Stimulated activated CD8-positive, alpha-beta memory T cell treated with anti-CD3 and anti-CD28 coated beads, Interleukin-7, amount 100 ng/mL, for 1 hour (primary cell): Measurements from ENCODE around the gene NRG4.
"Not testable (repeated sequence)": the region's sequence is repeated elsewhere in the genome, so short reads cannot be mapped to it uniquely, and the experiment has no call there.

Source experiments
- DNase-seq, 2 donors: peaks; one replicate each; pipeline ENCODE4 v3.0.0-alpha.2; 2020; ENCODE audit warnings: low read depth in 2 of 2

Gene NRG4

DNA sequence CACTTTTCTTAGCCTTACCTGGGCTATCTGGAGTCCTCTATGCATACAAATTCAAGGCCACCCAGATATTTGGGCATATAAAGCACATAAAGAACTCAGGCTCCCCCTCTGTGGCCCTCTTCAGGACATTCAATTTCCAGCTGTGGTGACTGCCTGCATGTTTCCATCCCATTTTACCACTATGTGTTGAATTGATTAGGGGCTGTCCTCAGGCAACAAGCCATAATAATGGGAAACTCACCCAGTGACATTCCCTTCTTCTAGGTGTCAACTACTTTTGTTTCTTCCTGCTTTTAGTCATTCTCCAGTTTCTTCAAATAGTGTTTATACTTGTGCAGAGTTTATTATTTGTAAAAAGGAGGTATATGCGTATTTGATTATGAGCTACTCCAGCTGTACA lies 18.0 kb downstream of the NRG4 start:
- DNase-seq, result no peak

DNA sequence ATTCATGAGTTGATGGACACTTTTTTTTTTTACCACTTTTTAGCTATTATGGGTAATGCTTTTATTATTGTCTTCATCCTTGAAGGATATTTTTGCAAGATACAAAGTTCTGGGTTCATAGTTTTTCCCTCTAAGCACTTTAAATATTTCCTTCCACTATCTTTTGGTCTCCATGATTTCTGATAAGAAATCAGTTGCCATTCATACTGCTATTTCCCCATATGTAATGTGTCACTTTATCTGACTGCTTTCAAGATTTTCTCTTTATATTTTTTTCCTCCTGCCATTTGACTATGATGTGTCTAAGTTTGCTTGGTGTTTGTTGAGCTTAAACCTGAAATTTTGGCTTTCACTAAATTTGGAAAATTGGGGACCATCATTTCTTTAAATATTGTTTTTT lies 19.3 kb downstream of the NRG4 start:
- DNase-seq, result no peak

DNA sequence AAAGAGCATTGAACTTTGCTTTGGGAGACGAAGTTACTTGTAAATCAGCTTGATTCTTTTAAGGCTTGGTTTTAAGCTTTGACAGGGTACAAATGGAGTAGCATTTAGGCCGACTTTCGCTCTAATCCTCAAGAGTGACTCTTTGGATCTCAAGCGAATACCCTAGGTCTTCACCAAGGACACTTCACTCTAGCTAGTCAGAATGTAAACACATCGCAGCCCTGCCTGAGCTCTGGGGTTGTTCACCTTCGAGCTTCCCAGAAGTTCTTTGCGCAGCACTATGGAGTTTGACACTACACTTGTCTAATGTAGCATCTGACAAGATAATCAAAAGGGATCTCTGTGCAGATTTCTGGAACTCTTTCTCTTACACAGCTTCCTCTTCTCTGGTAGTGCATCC lies 22.3 kb downstream of the NRG4 start:
- no peak for DNase-seq

DNA sequence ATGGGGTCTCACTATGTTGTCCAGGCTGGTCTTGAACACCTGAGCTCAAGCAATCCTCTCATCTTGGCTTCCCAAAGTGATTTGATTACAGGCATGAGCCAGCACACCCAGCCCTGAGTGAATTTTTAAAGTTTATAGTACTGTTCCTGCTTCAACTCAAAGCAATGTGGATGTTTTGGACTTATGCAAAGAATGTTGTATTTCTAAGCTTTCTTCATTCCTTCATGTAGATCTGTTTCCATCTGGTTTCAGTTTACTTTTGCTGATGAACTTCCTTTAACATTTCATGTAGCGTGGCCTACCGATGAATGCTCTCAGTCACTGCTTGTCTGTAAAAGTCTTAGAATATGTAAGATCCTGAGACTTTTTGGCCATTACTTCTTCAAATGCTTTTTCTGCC lies 23.2 kb downstream of the NRG4 start:
- no peak for DNase-seq

DNA sequence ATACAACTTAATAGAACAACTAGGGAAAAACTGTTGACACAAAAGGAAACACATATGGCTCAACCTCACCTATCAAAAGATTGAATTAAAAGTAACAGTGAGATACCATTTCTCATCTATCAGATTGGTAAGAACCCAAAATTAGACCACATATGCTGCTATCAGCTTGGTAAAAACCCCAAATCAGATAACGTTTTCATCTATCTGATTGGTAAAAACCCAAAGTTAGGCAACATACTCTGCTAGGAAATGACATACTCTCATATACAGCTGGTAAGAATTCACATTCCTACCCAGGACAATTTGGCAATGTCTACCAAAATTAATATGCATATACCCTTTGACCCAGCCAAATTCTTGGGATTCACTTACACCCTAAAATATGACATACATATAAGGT lies 26.3 kb downstream of the NRG4 start:
- no peak for DNase-seq

DNA sequence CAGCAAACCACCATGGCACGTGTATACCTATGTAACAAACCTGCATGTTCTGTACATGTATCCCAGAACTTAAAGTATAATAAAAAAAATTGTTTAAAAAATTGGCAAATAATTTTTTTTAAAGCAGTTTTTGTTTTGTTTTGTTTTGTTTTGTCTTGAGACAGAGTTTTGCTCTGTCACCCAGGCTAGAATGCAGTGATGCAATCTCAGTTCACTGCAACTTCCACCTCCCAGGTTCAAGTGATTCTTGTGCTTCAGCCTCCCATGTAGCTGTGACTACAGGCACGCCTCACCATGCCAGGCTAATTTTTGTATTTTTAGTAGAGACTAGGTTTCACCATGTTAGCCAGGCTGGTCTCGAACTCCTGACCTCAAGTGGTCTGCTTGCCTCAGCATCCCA lies 27.5 kb downstream of the NRG4 start:
- DNase-seq, result not testable (repeated sequence)

DNA sequence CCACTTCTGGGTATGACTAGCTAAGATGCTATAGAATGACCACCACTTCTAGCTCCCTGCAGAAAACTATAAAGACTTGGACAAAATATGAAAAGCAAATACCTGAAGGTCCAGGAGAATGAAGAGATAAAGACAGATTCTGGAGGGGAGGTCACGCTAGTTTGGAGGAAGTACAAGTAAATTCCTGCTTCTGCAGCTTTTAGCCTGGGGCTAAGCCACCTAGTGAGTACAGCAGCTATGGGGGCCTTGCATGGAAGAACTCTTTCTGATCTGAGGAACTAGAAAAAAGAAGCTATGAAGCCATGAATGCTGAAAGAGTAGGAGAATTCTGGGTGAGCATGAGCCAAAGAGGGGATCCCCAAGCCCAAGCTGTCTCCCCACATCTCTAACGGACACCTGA lies 29.8 kb downstream of the NRG4 start:
- DNase-seq, result no peak

DNA sequence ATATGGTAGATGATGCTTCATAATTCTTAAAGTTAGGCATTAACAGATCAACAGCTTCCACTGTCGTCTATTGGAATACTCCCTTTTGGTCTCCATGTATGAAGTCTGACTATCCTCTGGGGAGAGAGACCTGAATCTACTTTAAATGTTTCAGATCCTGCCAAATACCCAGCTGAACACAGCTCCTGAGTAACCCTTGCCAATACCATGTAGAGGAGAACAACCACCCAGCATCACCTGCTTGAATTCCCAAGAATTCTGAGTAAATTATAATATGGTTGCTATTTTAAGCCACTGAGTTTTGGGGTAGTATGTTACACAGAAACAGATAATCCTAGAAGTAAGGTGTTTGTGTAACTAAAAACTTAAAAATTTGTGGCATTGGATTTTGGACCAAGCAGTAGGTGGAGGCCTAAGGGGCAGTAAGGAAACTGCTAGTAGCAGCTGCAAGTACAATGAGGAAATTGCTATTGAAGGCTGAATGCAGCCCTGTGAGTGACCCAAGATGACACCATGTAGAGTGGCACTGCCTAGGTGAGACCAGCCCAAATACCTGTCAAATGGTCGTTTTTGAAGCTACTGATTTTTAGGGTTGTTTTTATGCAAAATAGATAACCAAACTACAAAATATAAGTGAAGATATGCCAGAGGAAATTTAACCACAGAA lies 30.9 kb downstream of the NRG4 start:
- no peak for DNase-seq

DNA sequence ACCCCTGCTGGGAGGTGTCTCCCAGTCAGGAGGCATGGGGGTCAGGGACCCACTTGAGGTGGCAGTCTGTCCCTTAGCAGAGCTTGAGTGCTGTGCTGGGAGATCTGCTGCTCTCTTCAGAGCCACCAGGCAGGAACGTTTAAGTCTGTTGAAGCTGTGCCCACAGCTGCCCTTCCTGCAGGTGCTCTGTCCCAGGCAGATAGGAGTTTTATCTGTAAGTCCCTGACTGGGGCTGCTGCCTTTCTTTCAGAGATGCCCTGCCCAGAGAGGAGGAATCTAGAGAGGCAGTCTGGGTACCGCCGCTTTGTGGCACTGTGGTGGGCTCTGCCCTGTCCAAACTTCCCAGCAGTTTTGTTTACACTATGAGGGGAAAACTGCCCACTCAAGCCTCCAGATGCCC lies 35.5 kb downstream of the NRG4 start:
- DNase-seq, result not testable (repeated sequence)

DNA sequence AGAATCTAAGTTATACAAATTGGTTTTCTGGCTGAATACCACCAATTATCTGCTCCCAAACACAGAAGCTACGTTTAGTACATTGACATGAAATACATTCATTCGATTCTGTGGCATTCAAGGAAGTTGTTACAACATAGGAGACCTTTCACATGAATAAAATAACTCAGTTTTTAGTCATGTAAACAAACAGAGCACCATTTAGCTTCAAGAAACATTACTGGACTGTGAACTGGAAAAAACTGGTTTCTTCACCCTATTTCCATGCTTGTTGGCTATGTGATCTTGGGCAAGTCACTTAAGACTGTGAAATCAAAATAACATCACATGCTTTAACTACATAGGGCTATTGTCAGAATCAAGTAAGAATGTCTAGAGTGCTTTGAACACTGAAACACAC lies 46.2 kb downstream of the NRG4 start:
- DNase-seq, result no peak

DNA sequence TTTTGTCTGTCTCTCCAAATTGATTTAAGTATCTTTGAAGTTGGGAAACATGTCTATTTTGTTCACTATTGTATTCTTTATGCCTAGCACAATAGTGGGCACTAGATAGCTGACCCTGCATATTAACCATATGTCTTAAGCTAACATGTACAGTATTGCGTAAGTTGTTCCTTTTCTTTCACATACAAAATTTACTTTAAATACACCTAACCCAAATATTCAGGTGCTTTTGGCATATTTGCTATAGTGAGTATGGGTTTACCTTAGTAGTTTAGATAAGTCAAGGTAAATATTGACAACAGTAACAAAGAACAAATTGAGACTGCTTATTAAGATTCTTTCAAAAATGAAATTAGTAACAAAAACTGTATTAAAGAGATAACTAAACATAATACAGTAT lies 50.9 kb downstream of the NRG4 start:
- no peak for DNase-seq

DNA sequence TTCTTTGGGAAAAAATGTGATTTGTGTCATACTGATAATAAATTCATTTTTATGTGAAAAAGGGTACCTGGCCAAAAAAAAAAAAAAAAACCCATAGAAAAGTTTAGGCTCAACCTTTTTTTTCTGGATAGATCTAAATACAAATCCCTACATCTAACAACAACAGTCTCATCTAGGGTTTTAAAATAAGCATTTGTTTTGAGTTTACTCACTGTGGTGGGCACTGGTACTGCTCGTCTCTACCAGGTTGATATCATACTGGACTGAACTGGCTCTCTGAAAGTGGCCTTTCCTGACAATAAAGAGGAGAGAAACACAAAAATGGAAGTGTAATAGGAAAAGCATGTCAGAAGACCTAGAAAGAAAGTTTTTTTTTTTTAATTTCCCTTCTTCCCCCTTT lies 56.5 kb downstream of the NRG4 start:
- DNase-seq, result no peak

DNA sequence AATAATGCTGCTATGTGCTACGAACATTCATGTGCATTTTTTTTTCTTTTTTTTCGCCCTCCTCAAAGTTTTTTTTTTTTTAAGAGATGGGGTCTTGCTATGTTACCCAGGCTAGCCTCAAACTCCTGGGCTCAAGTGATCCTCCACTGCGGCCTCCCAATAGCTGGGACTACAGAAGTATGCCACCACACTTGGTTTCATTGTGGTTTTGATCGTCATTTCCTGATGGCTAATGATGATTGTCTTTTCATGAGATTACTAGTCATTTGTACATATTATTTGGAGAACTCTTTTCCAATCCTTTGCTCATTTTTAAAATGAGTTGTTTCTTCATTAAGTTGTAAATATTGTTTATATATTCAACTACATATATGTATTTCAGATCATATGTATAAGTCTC lies 59.7 kb downstream of the NRG4 start:
- no peak for DNase-seq

DNA sequence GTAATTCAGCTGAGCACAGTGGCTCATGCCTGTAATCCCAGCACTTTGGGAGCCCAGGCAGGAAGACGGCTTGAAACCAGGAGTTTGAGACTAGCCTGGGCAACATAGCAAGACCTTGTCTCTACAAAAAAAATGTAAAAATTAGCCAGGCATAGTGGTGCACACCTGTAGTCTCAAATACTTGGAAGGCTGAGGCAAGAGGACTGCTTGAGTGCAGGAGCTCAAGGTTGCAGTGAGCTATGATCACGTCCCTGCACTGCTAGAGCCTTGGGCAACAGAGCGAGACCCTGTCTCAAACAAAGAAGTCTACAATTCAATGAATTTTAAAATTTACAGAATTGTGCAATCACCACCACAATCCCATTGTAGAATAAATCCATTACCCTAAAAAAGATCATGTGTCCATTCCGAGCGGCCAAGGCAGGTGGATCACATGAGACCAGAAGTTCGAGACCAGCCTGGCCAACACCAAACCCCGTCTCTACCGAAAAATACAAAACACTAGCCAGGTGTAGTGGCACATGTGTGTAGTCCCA lies 63.4 kb downstream of the NRG4 start:
- no peak for DNase-seq

DNA sequence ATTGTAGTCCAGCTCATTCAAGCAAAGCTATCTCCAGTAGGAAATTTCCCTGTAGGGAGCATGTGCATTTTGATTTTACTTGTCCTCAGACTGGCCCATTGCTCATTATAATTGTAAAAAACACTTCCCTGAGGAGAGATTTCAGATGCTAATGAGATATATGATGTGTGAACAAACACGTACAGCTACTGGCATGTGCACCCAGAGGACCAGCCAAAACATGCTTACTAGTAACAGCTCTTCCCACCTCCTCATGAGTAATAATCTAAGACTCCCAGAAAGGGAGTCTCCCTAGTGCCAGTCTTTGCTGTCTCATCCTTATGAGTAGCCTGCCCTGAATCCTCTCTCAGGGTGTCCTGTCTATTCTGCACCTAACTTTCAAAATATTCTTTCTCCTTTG lies 65.1 kb downstream of the NRG4 start:
- no peak for DNase-seq

DNA sequence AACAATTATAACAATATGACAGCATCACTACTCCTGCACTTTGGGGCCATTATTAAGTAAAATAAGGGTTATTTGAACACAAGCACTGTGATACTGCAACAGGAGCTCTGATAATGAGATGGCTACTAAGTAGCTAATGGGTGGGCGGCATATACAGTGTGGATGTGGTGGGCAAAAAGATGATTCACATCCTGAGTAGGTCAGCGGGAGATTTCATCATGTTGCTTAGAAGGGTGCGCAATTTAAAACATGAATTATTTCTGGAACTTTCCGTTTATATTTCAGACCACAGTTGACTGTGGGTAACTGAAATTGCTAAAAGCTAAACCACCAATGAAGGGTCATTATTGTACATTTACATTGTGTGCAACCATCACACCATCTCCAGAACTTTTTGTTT lies 66.3 kb downstream of the NRG4 start:
- no peak for DNase-seq

DNA sequence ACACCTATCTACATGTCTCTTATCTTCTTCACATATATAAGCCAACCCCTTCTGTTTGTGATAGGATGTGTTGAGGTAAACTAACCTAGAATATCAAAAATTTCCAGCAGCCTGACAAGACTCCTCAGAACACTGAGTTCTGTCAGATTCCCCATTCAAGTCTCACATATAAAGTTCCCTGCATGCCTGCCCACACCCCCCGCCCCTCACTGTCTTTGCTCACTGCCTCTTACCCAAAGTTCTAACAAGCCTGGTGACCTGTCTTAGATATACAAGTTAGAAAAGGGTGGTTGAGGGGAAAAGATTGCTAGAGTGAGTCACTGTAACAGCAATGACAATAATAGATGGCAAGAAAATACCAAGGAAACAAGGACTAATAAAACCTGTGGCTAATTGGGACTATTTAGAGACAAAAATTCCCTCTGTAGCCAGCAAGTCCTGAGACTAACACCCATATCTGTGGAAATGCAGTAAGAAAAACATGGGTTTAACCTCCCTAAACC lies 68.5 kb downstream of the NRG4 start:
- DNase-seq, result no peak

DNA sequence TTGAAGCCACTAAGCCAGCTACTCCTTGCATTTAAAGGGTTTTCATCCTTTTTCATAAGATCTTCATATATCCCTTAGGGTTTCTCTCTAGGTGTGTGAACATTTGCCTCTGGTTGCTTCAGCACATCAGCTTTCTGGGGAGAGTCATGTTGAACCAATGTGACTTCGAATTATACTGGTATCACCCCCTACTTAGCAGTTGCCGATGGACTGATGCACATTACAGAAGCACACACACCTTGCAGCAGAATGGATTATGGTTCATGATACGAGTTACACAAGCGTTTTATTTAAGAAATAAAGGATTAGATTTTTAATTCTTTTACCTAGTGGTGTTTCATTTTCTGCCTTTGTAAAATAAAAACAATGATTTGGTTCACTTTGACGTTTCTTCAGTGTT lies 69.0 kb downstream of the NRG4 start:
- DNase-seq, result no peak

DNA sequence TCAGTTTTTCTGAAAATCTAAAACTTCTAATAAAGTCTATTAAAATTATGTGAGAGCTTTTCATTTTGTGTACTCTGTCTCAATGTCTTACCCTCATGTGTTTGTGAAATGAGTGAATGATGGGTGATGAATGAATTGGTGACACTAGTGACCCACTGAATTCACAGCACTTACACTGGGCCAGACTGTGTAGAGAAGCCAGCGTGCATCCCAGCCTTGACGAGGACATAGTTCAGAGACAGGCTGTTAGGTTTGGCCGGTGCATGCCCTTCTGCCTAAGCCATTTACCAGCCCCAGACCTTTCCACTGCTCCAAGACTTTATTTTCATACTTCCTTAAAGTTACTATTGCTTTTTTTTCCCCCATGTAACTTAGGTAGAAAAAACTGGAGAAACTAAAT lies 69.8 kb downstream of the NRG4 start:
- DNase-seq, result no peak

DNA sequence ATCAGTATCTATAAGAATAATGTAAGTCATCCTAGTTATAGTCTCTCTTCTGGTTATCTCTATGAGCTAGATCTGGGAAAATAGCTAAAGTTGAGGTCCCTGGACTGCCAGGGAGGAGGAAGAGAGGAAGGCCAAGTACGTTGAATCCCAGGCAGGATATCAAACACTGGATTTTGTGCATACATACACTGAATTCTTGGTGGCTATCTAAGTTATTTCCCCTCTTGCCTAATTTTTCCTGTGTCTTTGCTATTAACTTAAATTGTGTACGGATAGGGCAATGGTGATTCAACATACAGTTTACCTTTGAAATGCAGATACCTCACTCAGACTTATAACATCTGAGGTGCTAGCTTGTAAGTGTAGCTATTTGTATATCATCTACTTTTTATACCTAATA lies 81.4 kb downstream of the NRG4 start:
- no peak for DNase-seq

DNA sequence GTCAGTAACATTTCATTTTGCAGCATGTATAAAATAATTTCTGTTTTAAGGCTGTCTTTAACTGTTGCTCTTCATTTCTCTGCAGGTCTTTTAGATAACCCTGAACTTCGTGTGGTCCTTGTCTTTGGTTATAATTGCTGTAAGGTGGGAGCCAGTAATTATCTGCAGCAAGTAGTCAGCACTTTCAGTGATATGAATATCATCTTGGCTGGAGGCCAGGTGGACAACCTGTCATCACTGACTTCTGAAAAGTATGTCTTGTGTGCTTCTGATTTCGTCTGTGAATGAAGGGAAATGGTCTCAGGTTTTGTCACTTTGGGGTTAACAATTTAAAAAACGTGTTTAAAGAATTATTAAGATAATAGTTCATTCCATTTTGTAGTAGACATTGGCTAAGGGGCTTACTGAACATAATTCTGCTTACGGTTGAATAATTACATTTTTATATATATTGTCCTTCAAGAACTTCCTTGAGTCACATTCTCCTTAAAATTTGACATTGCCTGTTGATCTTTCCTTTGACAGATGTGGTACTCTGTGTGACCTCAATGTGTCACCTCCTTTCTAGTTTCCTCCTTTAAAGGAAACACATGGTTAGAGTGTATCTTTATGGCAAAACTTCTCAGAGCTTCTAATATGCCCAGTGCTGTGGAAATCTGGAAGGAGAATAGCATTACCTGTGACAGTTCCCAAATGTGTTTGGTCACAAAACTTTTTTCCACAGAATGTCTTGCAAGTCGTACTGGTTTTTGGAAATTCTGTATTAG lies 82.2 kb downstream of the NRG4 start:
- no peak for DNase-seq

DNA sequence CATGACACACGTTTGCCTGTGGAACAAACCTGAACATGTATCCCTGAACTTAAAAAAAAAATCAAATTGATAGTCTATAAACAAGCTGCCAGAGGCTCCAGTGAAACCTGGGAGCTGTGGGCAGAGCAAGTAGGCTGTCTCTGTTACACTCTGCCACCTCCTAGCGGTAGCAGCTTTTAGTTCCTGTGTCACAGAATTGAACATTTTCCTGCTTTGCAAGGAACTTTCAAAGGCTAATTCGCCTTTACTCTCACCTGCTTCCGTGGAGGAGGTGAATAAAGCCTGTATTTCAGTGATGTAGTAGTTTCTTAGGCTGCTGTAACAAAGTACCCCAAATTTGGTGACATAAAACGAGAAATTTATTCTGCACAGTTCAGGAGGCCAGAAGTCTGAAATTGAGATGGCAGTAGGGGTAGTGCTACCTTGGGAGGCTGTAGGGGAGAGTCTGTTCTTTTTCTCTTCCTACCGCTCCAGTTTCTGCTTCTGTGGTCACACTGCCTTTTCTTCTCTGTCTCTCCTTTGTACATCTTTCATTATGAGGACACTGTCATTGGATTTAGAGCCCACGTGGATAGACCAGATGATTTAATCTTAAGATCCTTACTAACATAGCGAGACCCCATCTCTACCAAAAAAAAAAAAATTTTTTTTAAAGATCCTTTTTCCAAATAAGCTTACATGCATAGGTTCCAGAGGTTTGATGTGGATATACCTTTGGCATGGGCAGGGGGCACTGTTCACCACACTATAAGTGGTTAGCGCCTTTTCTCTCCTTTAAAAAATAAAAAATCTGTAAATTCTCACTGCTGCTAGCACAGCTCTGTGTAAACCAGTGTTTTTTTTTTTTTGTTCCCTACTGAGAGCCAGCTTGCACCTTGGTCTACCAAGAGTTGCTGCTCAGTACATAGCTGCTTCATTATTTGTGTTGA lies 83.3 kb downstream of the NRG4 start:
- DNase-seq, result no peak
